OCI-M2 (cell line): Measurements from ENCODE around the gene RHOBTB1.
"Not testable (repeated sequence)": the region's sequence is repeated elsewhere in the genome, so short reads cannot be mapped to it uniquely, and the experiment has no call there.

Experiments used
- DNase-seq: peaks from one replicate; lab custom pipeline; 2025; ENCODE audit not compliant: unreplicated experiment; lab: John Stamatoyannopoulos, UW

RHOBTB1 gene

GRCh38 chr10:60907236-60907635, 36.7 kb downstream of the RHOBTB1 start:
- no peak for DNase-seq

GRCh38 chr10:60906825-60907224, 37.2 kb downstream of the RHOBTB1 start:
- DNase-seq: not testable (repeated sequence)

GRCh38 chr10:60906411-60906810, 37.6 kb downstream of the RHOBTB1 start:
- DNase-seq: no peak

GRCh38 chr10:60905580-60905979, 38.4 kb downstream of the RHOBTB1 start:
- no peak for DNase-seq

GRCh38 chr10:60903096-60903495, 40.9 kb downstream of the RHOBTB1 start:
- DNase-seq: no peak

GRCh38 chr10:60901561-60902235, 42.3 kb downstream of the RHOBTB1 start:
- no peak for DNase-seq

- no peak for DNase-seq
Observed at GRCh38 chr10:60899266-60899665, 44.7 kb downstream of the RHOBTB1 start.

- no peak for DNase-seq
Observed at GRCh38 chr10:60898321-60898720, 45.7 kb downstream of the RHOBTB1 start.

- DNase-seq: no peak
Observed at GRCh38 chr10:60896810-60897209, 47.2 kb downstream of the RHOBTB1 start.

- no peak for DNase-seq
Observed at GRCh38 chr10:60896033-60896432, 48.0 kb downstream of the RHOBTB1 start.

- no peak for DNase-seq
Observed at GRCh38 chr10:60894786-60895185, 49.2 kb downstream of the RHOBTB1 start.

GRCh38 chr10:60893231-60893630, 50.8 kb downstream of the RHOBTB1 start:
- DNase-seq: no peak

- DNase-seq: no peak
Observed at GRCh38 chr10:60892571-60892970, 51.4 kb downstream of the RHOBTB1 start.

- no peak for DNase-seq
Observed at GRCh38 chr10:60890811-60891210, 53.2 kb downstream of the RHOBTB1 start.

- no peak for DNase-seq
Observed at GRCh38 chr10:60883187-60883586, 60.8 kb downstream of the RHOBTB1 start.

- DNase-seq: no peak
Observed at GRCh38 chr10:60878224-60878623, 65.8 kb downstream of the RHOBTB1 start.

- no peak for DNase-seq
Observed at GRCh38 chr10:60877777-60878120, 66.2 kb downstream of the RHOBTB1 start.

- no peak for DNase-seq
Observed at GRCh38 chr10:60877061-60877776, 66.8 kb downstream of the RHOBTB1 start.

- DNase-seq: no peak
Observed at GRCh38 chr10:60873758-60874157, 70.2 kb downstream of the RHOBTB1 start.

GRCh38 chr10:60872451-60872850, 71.5 kb downstream of the RHOBTB1 start:
- DNase-seq: no peak

GRCh38 chr10:60871215-60871614, 72.8 kb downstream of the RHOBTB1 start:
- DNase-seq: no peak

GRCh38 chr10:60870803-60871202, 73.2 kb downstream of the RHOBTB1 start:
- no peak for DNase-seq

GRCh38 chr10:60870416-60870728, 73.6 kb downstream of the RHOBTB1 start:
- no peak for DNase-seq
